NCI-H1105 (cell line): ENCODE results near the gene USP40.

ENCODE experiments used
- DNase-seq: peaks from one replicate; lab custom pipeline; 2025; lab: John Stamatoyannopoulos, UW

The USP40 gene

GRCh38 chr2:233476063-233476410, 90.5 kb downstream of the USP40 start:
- no peak for DNase-seq

GRCh38 chr2:233474308-233475160, 92.0 kb downstream of the USP40 start:
- no peak for DNase-seq

GRCh38 chr2:233473878-233474277, 92.7 kb downstream of the USP40 start:
- no peak for DNase-seq

- DNase-seq: no peak
Measured at GRCh38 chr2:233473386-233473791, 93.2 kb downstream of the USP40 start.

GRCh38 chr2:233471291-233472035, 95.1 kb downstream of the USP40 start:
- DNase-seq: no peak

- no peak for DNase-seq
Measured at GRCh38 chr2:233470839-233471238, 95.7 kb downstream of the USP40 start.

- no peak for DNase-seq
Measured at GRCh38 chr2:233470011-233470687, 96.4 kb downstream of the USP40 start.

- DNase-seq: no peak
Measured at GRCh38 chr2:233469261-233470010, 97.1 kb downstream of the USP40 start.

- DNase-seq: no peak
Measured at GRCh38 chr2:233468741-233469110, 97.9 kb downstream of the USP40 start.

GRCh38 chr2:233468047-233468740, 98.4 kb downstream of the USP40 start:
- DNase-seq: no peak

- DNase-seq: no peak
Measured at GRCh38 chr2:233466991-233467603, 99.5 kb downstream of the USP40 start.

- DNase-seq: no peak
Measured at GRCh38 chr2:233464531-233465240, 101.9 kb downstream of the USP40 start.

GRCh38 chr2:233464056-233464455, 102.5 kb downstream of the USP40 start:
- no peak for DNase-seq

- DNase-seq: no peak
Measured at GRCh38 chr2:233463586-233463985, 103.0 kb downstream of the USP40 start.

GRCh38 chr2:233462826-233463470, 103.6 kb downstream of the USP40 start:
- no peak for DNase-seq

GRCh38 chr2:233462202-233462785, 104.3 kb downstream of the USP40 start:
- DNase-seq: no peak

GRCh38 chr2:233461481-233461891, 105.1 kb downstream of the USP40 start:
- no peak for DNase-seq

GRCh38 chr2:233460726-233461441, 105.7 kb downstream of the USP40 start:
- peak; percentile 72 for DNase-seq

- no peak for DNase-seq
Measured at GRCh38 chr2:233459426-233459825, 107.2 kb downstream of the USP40 start.
